Posterior cingulate gyrus (tissue), 11 donors: ENCODE data around the gene SLX9.
"Not testable (repeated sequence)": the region's sequence is repeated elsewhere in the genome, so short reads cannot be mapped to it uniquely, and the experiment has no call there.

ENCODE experiments used
- DNase-seq, 10 donors: peaks; one replicate each; pipeline versions ENCODE4 v3.0.0 to v3.0.0-alpha.2; 2020 to 2021; ENCODE audit warnings: mixed read lengths in 3 of 10
- intact Hi-C: fragments of 100-400 bp; cut with DNase I; formaldehyde crosslinking; loops from one replicate; pipeline ENCODE4 v1.15.1; 2023

The SLX9 gene

GRCh38 chr21:45022348-45022675 is 82.5 kb downstream of the SLX9 start:
- intact Hi-C loops, result no loop called here
- DNase-seq, result peak in 4 of 10 donors; percentile 11 to 61 (median 36)

GRCh38 chr21:45022736-45023135 is 82.9 kb downstream of the SLX9 start:
- intact Hi-C loops, result no loop called here
- peak in 2 of 10 donors; percentile 3 to 59 for DNase-seq

- intact Hi-C loops, DNase-seq: not testable (repeated sequence)
Observed at GRCh38 chr21:45024516-45024915, 84.7 kb downstream of the SLX9 start.

DNA sequence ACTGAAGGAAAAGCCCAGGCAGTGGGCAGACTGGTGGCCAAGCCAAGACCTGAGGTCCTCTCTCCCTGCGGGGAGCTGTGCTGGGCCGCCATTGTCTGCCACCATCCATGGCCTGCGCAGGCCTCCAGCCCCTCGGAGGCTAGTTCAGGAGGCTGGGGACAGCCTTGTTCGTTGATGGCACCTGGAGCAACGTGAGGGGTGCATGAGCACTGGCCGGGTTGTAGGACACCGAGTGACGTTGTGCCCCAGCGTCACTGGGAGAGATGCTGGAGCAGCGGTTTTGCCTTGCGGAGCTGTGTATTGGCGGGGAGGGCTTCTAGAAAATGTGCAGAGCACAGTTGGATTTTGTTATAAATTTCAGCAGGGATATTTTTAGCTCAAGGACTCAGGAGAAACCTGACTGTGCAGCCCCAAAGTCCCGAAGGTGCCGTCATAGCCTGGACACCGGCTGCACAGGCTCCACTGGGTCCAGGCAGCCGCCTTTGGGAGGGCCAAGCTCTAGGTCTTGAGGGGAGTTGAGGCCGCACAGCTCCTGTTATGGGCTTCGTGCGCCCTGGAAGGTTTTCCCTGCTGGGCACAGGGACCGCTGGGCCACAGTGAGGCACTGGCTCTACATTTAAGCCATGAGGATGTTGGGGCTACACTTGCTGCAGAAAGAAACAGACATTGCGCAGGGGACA is 86.4 kb downstream of the SLX9 start:
- intact Hi-C loops, result no loop called here
- DNase-seq, result peak in 1 of 10 donors; percentile 65
